NCI-H2107 (cell line): Measurements from ENCODE around the gene PGF.

Source experiments
- DNase-seq: peaks from one replicate; lab custom pipeline; 2025; lab: John Stamatoyannopoulos, UW

The PGF gene

GRCh38 chr14:74918380-74918779 lies 37.0 kb downstream of the PGF start:
- no peak for DNase-seq

DNA sequence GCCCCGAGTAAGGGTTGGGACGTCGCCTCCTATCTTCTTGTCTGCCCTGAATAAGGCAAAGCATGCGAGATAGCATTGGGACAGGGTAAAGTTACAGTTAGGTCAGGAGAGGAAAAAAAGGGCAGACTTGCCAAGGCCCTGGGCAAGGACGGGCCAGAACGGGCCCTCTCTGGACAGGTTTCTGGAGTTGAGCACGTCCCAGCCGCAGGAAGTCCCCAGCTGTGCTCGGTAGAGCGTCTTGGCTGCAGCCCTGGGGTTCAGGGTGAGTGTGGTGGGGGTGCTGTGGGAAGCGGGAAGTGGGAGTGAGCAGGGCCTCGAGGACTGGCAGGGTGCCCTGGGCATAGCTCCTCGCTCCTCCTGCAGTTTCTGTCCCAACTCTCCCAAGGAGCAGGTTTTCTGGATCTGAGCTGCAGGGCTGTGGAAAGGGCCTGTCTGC lies 37.7 kb downstream of the PGF start:
- DNase-seq, result no peak

GRCh38 chr14:74917178-74917543 lies 38.2 kb downstream of the PGF start:
- no peak for DNase-seq

DNA sequence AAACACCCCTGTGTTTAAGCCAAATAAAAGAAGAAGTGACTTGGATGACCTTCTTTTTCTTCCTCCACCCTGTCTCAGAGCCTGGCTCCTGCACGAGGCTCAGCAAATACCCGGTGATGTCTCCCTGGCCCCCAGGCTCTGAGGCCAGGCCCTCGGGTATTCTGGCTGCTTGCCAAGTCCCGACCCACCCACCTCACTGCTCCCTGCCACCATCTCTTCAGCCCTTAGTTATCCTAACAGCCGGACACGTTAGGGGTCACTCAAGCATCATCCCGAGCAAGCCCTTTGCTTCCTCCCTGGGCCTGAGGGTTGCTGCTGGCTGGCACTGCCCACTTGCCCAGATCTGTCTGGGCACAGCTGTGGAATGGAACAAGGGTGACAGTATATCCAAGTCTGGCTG lies 39.6 kb downstream of the PGF start:
- DNase-seq, result no peak

DNA sequence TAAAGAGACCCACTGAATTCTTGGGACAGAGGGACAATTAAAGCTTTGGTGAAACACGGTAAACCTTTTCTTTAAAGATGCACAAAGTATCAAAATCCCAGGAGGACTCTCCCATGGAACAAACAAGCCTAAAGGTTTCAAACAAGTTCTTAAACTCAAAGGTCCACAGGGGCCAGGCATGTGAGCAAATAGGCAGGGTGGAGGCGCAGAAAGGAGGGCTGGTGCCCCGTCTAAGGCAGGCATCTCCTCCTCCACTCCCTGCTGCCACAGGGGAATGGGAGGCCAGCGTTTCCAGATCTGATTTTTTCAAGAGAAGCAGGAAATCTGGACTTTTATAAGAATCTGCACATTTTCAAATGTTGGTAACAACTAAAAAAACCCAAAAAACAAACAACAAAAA lies 40.0 kb downstream of the PGF start:
- no peak for DNase-seq

GRCh38 chr14:74913986-74914573 lies 41.3 kb downstream of the PGF start:
- no peak for DNase-seq

GRCh38 chr14:74913393-74913910 lies 41.9 kb downstream of the PGF start:
- no peak for DNase-seq

- DNase-seq, result no peak
Observed at GRCh38 chr14:74912801-74913200, 42.6 kb downstream of the PGF start.

- no peak for DNase-seq
Observed at GRCh38 chr14:74912111-74912510, 43.3 kb downstream of the PGF start.

DNA sequence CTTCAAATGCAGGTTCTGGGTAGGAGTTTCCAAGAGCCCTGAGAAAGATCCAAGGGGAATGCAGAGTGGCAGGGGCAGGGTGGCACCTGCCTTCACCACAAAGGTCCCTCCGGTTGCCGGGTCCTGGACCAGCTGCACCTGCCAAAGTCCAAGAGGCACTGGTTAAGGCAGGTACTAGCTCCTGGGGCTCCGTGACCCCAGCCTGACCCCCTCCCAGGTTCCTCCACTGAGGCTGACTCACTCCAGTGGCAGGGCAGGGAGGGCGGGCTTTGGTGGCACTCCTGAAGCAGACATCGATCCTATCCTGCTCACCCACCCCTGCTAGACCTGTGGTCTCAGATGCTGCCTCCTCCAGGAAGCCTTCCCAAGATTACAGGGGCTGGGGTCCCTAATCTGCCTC lies 43.7 kb downstream of the PGF start:
- DNase-seq, result no peak

GRCh38 chr14:74911221-74911620 lies 44.2 kb downstream of the PGF start:
- no peak for DNase-seq

DNA sequence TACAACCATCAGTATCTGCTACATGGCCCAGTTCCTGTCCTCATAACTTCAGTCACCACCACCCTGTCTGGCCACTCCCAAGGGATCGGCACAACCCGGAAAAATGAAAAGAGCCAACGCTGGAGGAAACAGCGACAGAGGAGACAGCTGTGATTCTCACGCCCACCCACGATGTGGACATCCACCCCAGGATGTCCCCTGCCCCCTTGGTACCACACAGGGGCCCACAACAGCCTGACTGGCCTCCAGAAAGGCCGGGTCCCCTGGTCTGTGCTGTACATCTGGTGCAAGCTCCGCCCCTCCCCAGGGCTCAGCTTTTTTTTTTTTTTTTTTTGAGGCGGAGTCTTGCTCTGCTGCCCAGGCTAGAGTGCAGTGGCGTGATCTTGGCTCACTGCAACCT lies 44.8 kb downstream of the PGF start:
- DNase-seq, result no peak

GRCh38 chr14:74909911-74910310 lies 45.5 kb downstream of the PGF start:
- no peak for DNase-seq

DNA sequence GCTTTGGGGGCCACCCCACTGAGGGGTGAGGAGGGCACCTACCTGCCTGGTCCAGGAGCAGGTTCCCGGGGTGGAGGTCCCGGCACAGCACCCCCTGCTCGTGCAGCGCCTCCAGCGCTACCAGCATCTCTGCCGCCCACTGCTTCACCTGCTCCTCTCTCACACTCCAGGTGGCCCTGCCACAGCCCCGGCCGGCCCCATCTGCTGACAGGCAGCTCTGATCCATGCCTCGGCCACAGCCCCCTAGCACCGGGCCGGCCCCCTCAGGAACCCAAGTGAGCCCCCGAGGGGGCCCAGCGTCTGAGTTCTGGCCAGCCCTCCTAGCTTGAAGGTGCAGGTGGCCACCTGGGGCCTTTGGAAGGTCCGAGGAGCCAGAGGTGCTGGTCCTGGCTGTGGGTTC lies 45.9 kb downstream of the PGF start:
- DNase-seq, result no peak

GRCh38 chr14:74908861-74909341 lies 46.5 kb downstream of the PGF start:
- no peak for DNase-seq

GRCh38 chr14:74907744-74908143 lies 47.7 kb downstream of the PGF start:
- DNase-seq, result no peak

- DNase-seq, result no peak
Observed at GRCh38 chr14:74906925-74907521, 48.4 kb downstream of the PGF start.

DNA sequence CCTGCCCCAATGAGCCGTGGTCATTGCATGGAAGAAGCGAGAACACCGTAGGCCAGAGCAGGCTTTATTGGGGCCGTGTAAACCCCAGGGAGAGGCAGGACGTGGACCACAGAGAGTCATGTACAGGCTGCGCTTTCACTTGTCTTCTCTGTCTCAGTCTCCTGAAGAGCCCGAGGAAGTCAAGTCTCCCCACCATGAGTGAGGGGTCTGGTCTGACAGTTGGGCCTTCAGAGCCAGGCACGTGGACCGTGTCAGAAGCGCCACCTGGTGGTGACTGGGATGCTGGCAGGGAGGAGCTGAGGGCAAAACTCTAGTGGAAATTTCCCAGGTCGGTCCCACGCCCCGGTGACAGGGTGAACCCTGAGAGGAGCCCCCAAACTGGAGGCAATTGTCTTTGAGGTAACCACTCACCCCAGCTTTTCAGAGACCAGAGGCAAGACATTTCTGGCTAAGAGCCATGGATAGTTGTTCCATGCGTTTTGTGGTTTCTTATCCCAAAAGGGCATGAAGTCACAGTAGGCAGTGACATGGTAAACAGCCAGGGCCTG lies 49.7 kb downstream of the PGF start:
- peak; percentile 55 for DNase-seq

DNA sequence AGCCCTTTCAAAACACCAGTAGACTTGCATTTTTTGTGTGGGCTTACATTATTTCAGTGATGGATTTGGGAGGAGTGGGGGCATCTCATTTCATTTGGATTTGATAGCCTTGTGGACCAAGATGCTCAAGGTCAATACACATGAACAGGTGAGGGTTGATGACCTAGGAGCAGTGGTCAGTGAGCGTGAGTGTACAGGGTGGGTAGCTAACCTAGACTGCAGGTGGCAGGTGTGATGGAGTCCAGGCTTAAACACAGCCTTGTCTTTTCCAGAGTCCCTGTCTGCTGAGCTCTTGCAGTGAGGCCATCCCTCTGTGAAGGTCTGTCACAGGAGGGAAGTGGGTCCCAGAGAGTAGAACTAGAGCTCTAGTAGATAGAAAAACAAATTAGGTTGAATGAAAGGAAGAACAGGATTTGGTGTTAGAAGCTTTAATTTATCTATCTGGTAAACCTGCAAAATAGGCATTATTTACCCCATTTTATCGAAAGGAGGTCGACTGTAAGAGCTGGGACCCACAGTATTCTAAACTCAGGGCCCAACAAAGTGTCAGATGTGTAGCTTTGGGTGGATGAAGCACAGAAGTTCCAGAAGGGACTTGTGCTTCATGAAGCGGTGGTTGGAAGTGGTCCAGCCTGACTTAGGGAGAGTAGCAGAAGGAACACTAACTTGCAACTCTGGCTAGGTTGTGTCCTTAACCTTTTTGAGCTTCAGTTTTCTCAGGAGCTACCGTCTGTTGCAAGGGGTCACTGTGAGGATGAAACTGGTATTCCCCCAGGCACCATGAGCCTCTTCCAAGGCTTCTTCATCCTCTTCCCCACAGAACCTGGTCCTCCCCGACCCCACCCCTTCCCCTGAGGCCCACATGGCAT lies 50.5 kb downstream of the PGF start:
- no peak for DNase-seq

GRCh38 chr14:74902941-74903705 lies 52.3 kb downstream of the PGF start:
- no peak for DNase-seq

- no peak for DNase-seq
Observed at GRCh38 chr14:74898694-74899093, 56.7 kb downstream of the PGF start.

DNA sequence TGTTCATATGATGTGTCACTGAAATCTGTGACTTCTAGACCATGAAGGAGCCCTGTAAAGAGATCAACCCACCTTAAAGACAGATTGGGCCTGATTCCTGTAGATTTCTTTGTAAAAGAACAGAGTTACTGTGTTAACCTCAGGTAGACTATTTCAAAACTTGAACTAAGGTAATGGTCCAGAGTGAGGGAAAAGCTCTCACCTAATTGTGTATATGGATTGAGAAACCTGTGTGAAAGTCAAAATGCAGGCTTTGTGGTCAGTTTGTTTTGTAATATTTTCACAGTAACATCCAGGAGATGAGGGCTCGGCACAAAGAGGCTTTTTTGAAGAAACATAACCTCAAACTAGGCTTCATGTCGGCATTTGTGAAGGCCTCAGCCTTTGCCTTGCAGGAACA lies 57.3 kb downstream of the PGF start:
- no peak for DNase-seq
